IMR-90 (cell line): Measurements from ENCODE around the gene AMBRA1. TPM values are rescaled to one million over a fixed set of nuclear protein-coding genes. Genes with fewer than 3 reads are reported as not detected.

ENCODE experiments used
- ATAC-seq: fragments of 200-7000 bp; cut with Tn5 transposase; 2 replicates; pipeline ENCODE4 v1.9.1; 2020; ENCODE audit warnings: low read depth, mild to moderate bottlenecking, moderate library complexity
- BruUV-seq: library from RNA; stranded (reverse); fragments of 400-500 nt; replicated peaks from 2 replicates; lab custom pipeline; 2021; lab: Mats Ljungman, UMichigan
- CTCF ChIA-PET: fragments of 300-600 bp; formaldehyde crosslinking; extraction: SDS; loops from one replicate; lab custom pipeline; 2021; ENCODE audit warnings: antibody characterized with exemption; lab: Yijun Ruan, JAX
- POLR2A ChIA-PET: fragments of 300-600 bp; sonication (Branson Sonifier 250); formaldehyde crosslinking; loops from one replicate; lab custom pipeline; 2022; ENCODE audit warnings: antibody characterized with exemption; ENCODE audit not compliant: unreplicated experiment; lab: Charles Lee
- DNase-seq: peaks from one replicate; pipeline ENCODE4 v3.0.0; 2013
- H2AFZ ChIP-seq: replicated peaks from 2 replicates; pipeline ENCODE3; 2013; ENCODE audit warnings: low read length, mild to moderate bottlenecking; ENCODE audit not compliant: poor library complexity
- H2AK5ac ChIP-seq: 2 replicates; pipeline ENCODE4 v1.6.1; 2013; ENCODE audit warnings: low read depth, low read length, inconsistent platforms
- H2AK9ac ChIP-seq: replicated peaks from 2 replicates; pipeline ENCODE3; 2013; ENCODE audit warnings: mild to moderate bottlenecking, low read depth, low read length, moderate library complexity; ENCODE audit not compliant: poor library complexity
- H2BK120ac ChIP-seq: 2 replicates; pipeline ENCODE4 v1.6.1; 2013; ENCODE audit warnings: low read depth, low read length, inconsistent platforms
- H2BK15ac ChIP-seq: 3 replicates; pipeline ENCODE4 v1.6.1; 2013; ENCODE audit warnings: low read depth, low read length, inconsistent platforms
- H2BK20ac ChIP-seq: 2 replicates; pipeline ENCODE4 v1.6.1; 2013; ENCODE audit warnings: low read depth, mild to moderate bottlenecking, inconsistent platforms, low read length, moderate library complexity
- H2BK5ac ChIP-seq: 2 replicates; pipeline ENCODE4 v1.6.1; 2013; ENCODE audit warnings: mild to moderate bottlenecking, low read depth, low read length, inconsistent platforms; ENCODE audit not compliant: poor library complexity, severe bottlenecking
- H3K14ac ChIP-seq: replicated peaks from 2 replicates; pipeline ENCODE4 v1.6.1; 2013; ENCODE audit warnings: low read depth, low read length, inconsistent platforms
- H3K18ac ChIP-seq: 2 replicates; pipeline ENCODE4 v1.6.1; 2013; ENCODE audit warnings: low read depth, low read length, control low read depth
- H3K23ac ChIP-seq: 2 replicates; pipeline ENCODE4 v1.6.1; 2013; ENCODE audit warnings: low read depth, low read length, inconsistent platforms
- H3K27ac ChIP-seq: 2 replicates; pipeline ENCODE4 v1.5.1; 2013; ENCODE audit warnings: mild to moderate bottlenecking, control low read depth, low read length; ENCODE audit not compliant: insufficient read depth
- H3K27me3 ChIP-seq: 2 replicates; pipeline ENCODE4 v1.6.1; 2013; ENCODE audit warnings: low read length; ENCODE audit not compliant: control insufficient read depth, insufficient read depth
- H3K36me3 ChIP-seq: 2 replicates; pipeline ENCODE4 v1.6.1; 2013; ENCODE audit warnings: low read length, mixed read lengths; ENCODE audit not compliant: control insufficient read depth, insufficient read depth
- H3K4ac ChIP-seq: 2 replicates; pipeline ENCODE4 v1.6.1; 2013; ENCODE audit warnings: low read depth, low read length, inconsistent platforms
- H3K4me1 ChIP-seq: 2 replicates; pipeline ENCODE4 v1.6.1; 2013; ENCODE audit warnings: low read length, mixed read lengths; ENCODE audit not compliant: control insufficient read depth, insufficient read depth
- H3K4me2 ChIP-seq: 2 replicates; pipeline ENCODE4 v1.6.1; 2013; ENCODE audit warnings: low read depth, mild to moderate bottlenecking, control low read depth, low read length, moderate library complexity
- H3K4me3 ChIP-seq: 2 replicates; pipeline ENCODE4 v1.5.1; 2013; ENCODE audit warnings: low read depth, mild to moderate bottlenecking, control low read depth, low read length, moderate library complexity; ENCODE audit not compliant: insufficient read depth
- H3K56ac ChIP-seq: 2 replicates; pipeline ENCODE4 v1.6.1; 2013; ENCODE audit warnings: low read length, inconsistent platforms; ENCODE audit not compliant: insufficient read depth; ENCODE audit errors: extremely low read depth
- H3K79me1 ChIP-seq, 2 experiments: 2 replicates each; pipeline ENCODE4 v1.6.1; 2013; ENCODE audit warnings: low read length in 2 of 2, inconsistent platforms in 1 of 2, low read depth in 1 of 2
- H3K9ac ChIP-seq: 2 replicates; pipeline ENCODE4 v1.6.1; 2013; ENCODE audit warnings: low read depth, low read length, control low read depth
- H3K9me1 ChIP-seq: 2 replicates; pipeline ENCODE4 v1.6.1; 2013; ENCODE audit warnings: low read length, inconsistent platforms; ENCODE audit not compliant: insufficient read depth
- H3K9me3 ChIP-seq: 2 replicates; pipeline ENCODE4 v1.6.1; 2013; ENCODE audit warnings: low read length; ENCODE audit not compliant: control insufficient read depth, insufficient read depth
- H4K20me1 ChIP-seq: 2 replicates; pipeline ENCODE4 v1.6.1; 2013; ENCODE audit warnings: low read length, inconsistent platforms; ENCODE audit not compliant: insufficient read depth
- H4K5ac ChIP-seq: 2 replicates; pipeline ENCODE4 v1.6.1; 2013; ENCODE audit warnings: mild to moderate bottlenecking, low read depth, low read length, control low read depth
- H4K8ac ChIP-seq, 2 experiments: 2 replicates each; pipeline ENCODE4 v1.6.1; 2013; ENCODE audit warnings: low read depth in 2 of 2, low read length in 2 of 2, control low read depth in 1 of 2, inconsistent platforms in 1 of 2
- H4K91ac ChIP-seq: 2 replicates; pipeline ENCODE4 v1.6.1; 2013; ENCODE audit warnings: low read depth, low read length, inconsistent platforms; ENCODE audit not compliant: insufficient read depth
- BHLHE40 ChIP-seq: fragments of 150-350 bp; IDR thresholded peaks from 2 replicates; pipeline ENCODE4 v1.6.1; 2016; ENCODE audit warnings: mild to moderate bottlenecking, low read depth, low read length
- CEBPB ChIP-seq: IDR thresholded peaks from 2 replicates; pipeline ENCODE4 v1.6.1; 2012; ENCODE audit warnings: low read depth, low read length, improper control_type of control experiment
- CHD1 ChIP-seq: IDR thresholded peaks from 2 replicates; pipeline ENCODE4 v1.6.1; 2012; ENCODE audit warnings: low read depth, low read length, improper control_type of control experiment
- CTCF ChIP-seq: conservative IDR thresholded peaks from 2 replicates; pipeline ENCODE4 v1.5.1; 2012; ENCODE audit warnings: mild to moderate bottlenecking, low read depth, low read length, improper control_type of control experiment
- ELK1 ChIP-seq: fragments of 150-350 bp; IDR thresholded peaks from 2 replicates; pipeline ENCODE4 v1.6.1; 2016; ENCODE audit warnings: low read depth, mild to moderate bottlenecking, low read length, moderate library complexity, borderline replicate concordance
- FOS ChIP-seq: fragments of 150-350 bp; IDR thresholded peaks from 2 replicates; pipeline ENCODE4 v1.6.1; 2016; ENCODE audit warnings: low read depth, low read length
- MAFK ChIP-seq: IDR thresholded peaks from 2 replicates; pipeline ENCODE4 v1.6.1; 2012; ENCODE audit warnings: low read depth, low read length, improper control_type of control experiment
- MAZ ChIP-seq: IDR thresholded peaks from 2 replicates; pipeline ENCODE4 v1.6.1; 2012; ENCODE audit warnings: low read depth, mild to moderate bottlenecking, low read length, improper control_type of control experiment, moderate library complexity, borderline replicate concordance
- MXI1 ChIP-seq: IDR thresholded peaks from 2 replicates; pipeline ENCODE4 v1.6.1; 2012; ENCODE audit warnings: low read depth, mild to moderate bottlenecking, low read length, moderate library complexity, borderline replicate concordance
- NFE2L2 ChIP-seq: fragments of 150-350 bp; IDR thresholded peaks from 2 replicates; pipeline ENCODE4 v1.6.1; 2016; ENCODE audit warnings: low read depth, mild to moderate bottlenecking, low read length
- POLR2A ChIP-seq: IDR thresholded peaks from 2 replicates; pipeline ENCODE4 v1.6.1; 2012; ENCODE audit warnings: mild to moderate bottlenecking, low read depth, low read length
- RAD21 ChIP-seq: IDR thresholded peaks from 2 replicates; pipeline ENCODE4 v1.6.1; 2012; ENCODE audit warnings: low read length, improper control_type of control experiment
- RCOR1 ChIP-seq: IDR thresholded peaks from 2 replicates; pipeline ENCODE4 v1.6.1; 2012; ENCODE audit warnings: mild to moderate bottlenecking, low read length, improper control_type of control experiment; ENCODE audit not compliant: insufficient replicate concordance
- RFX5 ChIP-seq: IDR thresholded peaks from 2 replicates; pipeline ENCODE4 v1.8.0; 2012; ENCODE audit warnings: low read depth, mild to moderate bottlenecking, low read length, moderate library complexity
- SMC3 ChIP-seq: fragments of 150-350 bp; IDR thresholded peaks from 2 replicates; pipeline ENCODE4 v1.6.1; 2016; ENCODE audit warnings: low read depth, mild to moderate bottlenecking, antibody characterized with exemption, low read length, moderate library complexity
- WGBS, 2 experiments: methylation state at CpG; one replicate each; pipeline versions ENCODE4 v1.1.5 to v1.1.7; 2013; ENCODE audit warnings: missing lambda C conversion rate in 2 of 2; ENCODE audit not compliant: insufficient read length in 1 of 2; ENCODE audit errors: extremely low coverage in 2 of 2; 5-methylcytosine and 5-hydroxymethylcytosine counted together
- dilution Hi-C: fragments of 300-500 bp; cut with HindIII; formaldehyde crosslinking; loops from one replicate; pipeline ENCODE4 v1.14.3; 2018; ENCODE audit warnings: low sequenced_read_pairs; ENCODE audit not compliant: unreplicated experiment
- in situ Hi-C: fragments of 300-500 bp; cut with MboI; formaldehyde crosslinking; loops from 3 replicates; pipeline ENCODE4 v1.14.3; 2019; ENCODE audit warnings: low sequenced_read_pairs, inconsistent platforms, mixed read lengths
- intact Hi-C: fragments of 100-400 bp; cut with micrococcal nuclease; formaldehyde crosslinking; loops from 2 replicates; pipeline ENCODE4 v1.10.0; 2022
- polyA plus RNA-seq, 3 experiments: library from polyadenylated mRNA; depleted of rRNA; stranded (reverse); fragments of >200 nt; gene quantifications; 2 replicates each; pipeline ENCODE4 v1.2.3, GENCODE V29; 2012; ENCODE audit warnings: low replicate concordance in 1 of 3
- total RNA-seq: library from RNA; depleted of rRNA; stranded (reverse); fragments of >200 nt; gene quantifications from 2 replicates; pipeline ENCODE4 v1.2.3, GENCODE V29; 2012

The AMBRA1 gene
- total and polyA plus RNA-seq, 2 of the 4 experiments (the other 2 are of a cell fraction): 9.4 to 18.3 TPM

- TF ChIP-seq NFE2L2: no peak
Observed at GRCh38 chr11:46383974-46384701, 209.7 kb downstream of the AMBRA1 start (continued).

DNA sequence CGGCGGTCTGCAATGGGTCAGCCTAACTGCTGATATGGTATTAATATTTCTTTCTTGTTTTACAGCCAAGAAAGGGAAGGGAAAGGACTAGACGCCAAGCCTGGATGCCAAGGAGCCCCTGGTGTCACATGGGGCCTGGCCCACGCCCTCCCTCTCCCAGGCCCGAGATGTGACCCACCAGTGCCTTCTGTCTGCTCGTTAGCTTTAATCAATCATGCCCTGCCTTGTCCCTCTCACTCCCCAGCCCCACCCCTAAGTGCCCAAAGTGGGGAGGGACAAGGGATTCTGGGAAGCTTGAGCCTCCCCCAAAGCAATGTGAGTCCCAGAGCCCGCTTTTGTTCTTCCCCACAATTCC, 210.4 kb downstream of the AMBRA1 start:
- no peak overlapping the region for H3K23ac ChIP-seq
- H3K9me1 ChIP-seq: 0 out of 2 replicates have a peak, but pooled peaks cover 5% of the 10 kb centered on the region
- H3K27me3 ChIP-seq: peaks cover 8% of the 10 kb centered on the region; the same call in 1 of the 2 replicates
- dilution Hi-C loops (no loop called here), in situ Hi-C loops (no loop called here), intact Hi-C loops (loop anchor here (10.0 kb wide), 1 partner anchor 301 kb away; no protein-coding TSS in a partner anchor)
- H3K79me1 ChIP-seq: peaks cover 0 to 11% of the 10 kb centered on the region in 2 experiments; a peak in 2 of 4 replicates
- no peak overlapping the region for H2AK5ac ChIP-seq
- no peak overlapping the region for H2BK20ac ChIP-seq
- peaks cover 11% of the 10 kb centered on the region for H3K4me1 ChIP-seq
- WGBS, 2 experiments: no CpG with 5 or more reads among the region's 7 CpGs
- H4K5ac ChIP-seq: no peak overlapping the region
- no peak overlapping the region for H3K56ac ChIP-seq
- H2BK15ac ChIP-seq: no peak overlapping the region
- DNase-seq (no peak), ATAC-seq (no peak)
- no peak overlapping the region for H4K91ac ChIP-seq
- no peaks in the 10 kb centered on the region for H4K20me1 ChIP-seq
- H3K9me3 ChIP-seq: no peaks in the 10 kb centered on the region
- no peak overlapping the region for H2AK9ac ChIP-seq
- no peak overlapping the region for H3K4me3 ChIP-seq
- no peak overlapping the region for H3K18ac ChIP-seq
- no peak overlapping the region for H2BK5ac ChIP-seq
- no TSS peak for BruUV-seq
- H3K4ac ChIP-seq: no peak overlapping the region
- H3K9ac ChIP-seq: no peak overlapping the region
- no peaks in the 10 kb centered on the region; the same call in 1 of the 2 replicates for H3K36me3 ChIP-seq
- no peak overlapping the region for H2BK120ac ChIP-seq
- H3K14ac ChIP-seq: no peak overlapping the region
- POLR2A ChIA-PET: no interaction called here
- no peak overlapping the region for H3K4me2 ChIP-seq
- CTCF ChIA-PET: interaction anchor here (0.5 to 1.5 kb wide), 4 partner anchors 8 to 740 kb away, joined by 3 to 4 read pairs (median 4); partner anchors contain the start of gene CHRM4
- no peak overlapping the region for H3K27ac ChIP-seq
- no peak overlapping the region for H2AFZ ChIP-seq
- H4K8ac ChIP-seq: no peak overlapping the region
- TF ChIP-seq CTCF (no peak), MAFK (no peak), RAD21 (no peak), ELK1 (no peak), NFE2L2 (no peak), MXI1 (no peak), SMC3 (no peak), POLR2A (no peak), RCOR1 (no peak), CHD1 (no peak), BHLHE40 (no peak), CEBPB (no peak), FOS (no peak), RFX5 (no peak), MAZ (no peak)
